GM18520 (cell line): Measurements from ENCODE around the gene C9orf85.

Experiments used
- ATAC-seq: cut with Tn5 transposase; IDR thresholded peaks from one replicate; pipeline ENCODE4 v1.9.1; 2021; ENCODE audit not compliant: unreplicated experiment

The C9orf85 gene

GRCh38 chr9:71901695-71902597 is 9.5 kb upstream of the C9orf85 start:
- no peak for ATAC-seq

DNA sequence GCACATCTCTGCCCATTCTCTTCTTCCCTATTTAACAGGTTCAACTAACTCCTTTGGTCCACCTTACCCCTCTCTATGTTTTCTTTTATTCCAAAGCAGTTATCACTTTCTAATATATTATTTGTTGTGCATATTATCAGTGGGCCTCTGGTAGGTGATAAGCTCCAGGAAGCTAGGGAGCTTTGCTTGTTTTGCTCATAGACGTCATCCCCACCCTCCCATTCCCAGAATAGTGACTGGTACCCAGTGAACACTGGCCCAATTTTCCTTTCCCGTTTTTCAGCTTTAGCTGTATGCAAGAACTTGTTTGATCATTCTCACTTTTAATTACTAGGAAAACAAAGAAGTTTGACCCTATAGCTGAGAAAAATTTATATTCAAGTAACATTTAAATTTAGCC is 7.4 kb upstream of the C9orf85 start:
- ATAC-seq, result no peak

GRCh38 chr9:71908825-71909224 is 2.6 kb upstream of the C9orf85 start:
- ATAC-seq, result no peak

- ATAC-seq, result no peak
Measured at GRCh38 chr9:71909887-71910649, 1.4 kb upstream of the C9orf85 start.

DNA sequence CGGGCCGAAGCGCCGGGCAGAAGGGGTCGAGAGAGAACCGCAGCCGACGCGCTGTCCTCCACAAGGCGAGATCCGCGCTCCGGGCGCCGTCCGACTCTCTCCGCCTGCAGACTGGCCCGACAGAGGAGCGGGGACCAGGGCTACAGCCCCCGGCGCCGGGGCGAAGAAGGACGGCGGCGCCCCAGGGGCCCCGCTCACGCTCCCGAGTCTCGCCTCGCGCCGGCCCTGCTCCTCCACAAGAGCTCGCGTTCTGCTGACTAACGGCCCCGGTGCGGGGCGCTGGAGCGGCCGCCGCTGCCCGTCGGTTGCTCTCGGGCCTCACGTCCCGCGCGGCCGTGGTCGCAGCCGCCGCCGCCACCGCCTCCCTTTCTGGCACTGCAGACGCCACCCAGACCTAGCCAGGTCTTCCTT is 784 bp upstream of the C9orf85 start:
- ATAC-seq, result peak; percentile 5

GRCh38 chr9:71911908-71912335 is 483 bp downstream of the C9orf85 start:
- ATAC-seq, result no peak

GRCh38 chr9:71915495-71915894 is 4.1 kb downstream of the C9orf85 start:
- ATAC-seq, result no peak

DNA sequence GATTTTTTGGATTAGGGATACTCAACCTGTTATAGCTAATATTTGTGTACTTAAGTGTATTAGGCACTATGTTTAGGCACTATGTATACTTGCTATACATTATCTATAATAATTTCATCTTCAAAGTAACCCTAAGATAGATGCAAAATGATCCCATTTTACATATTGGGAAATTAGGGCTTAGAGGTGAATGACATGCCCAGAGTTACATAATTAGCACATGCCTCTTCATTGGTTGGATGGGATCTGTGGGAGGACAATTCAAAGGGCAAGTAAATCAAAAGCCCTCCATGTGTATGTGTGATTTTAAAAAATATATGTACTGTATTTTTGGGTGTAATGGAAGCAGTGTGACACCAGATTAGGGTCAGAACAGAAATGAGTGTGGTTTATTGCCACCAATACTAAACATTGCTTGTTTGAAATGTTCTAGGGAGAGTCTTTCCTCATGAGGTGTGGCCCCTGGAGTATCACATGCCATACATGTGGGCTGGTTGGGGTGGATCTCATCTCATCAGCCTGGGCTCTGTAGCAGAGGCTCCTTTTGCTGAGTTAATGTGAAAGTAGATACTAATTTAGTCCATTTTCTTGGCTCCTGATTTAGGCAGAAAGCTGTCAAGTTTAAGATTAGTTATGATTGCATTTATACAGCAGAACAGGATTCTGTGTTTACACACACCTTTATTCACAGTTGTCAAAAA is 5.5 kb downstream of the C9orf85 start:
- ATAC-seq, result peak; percentile 62

- ATAC-seq, result no peak
Measured at GRCh38 chr9:71918419-71918818, 7.0 kb downstream of the C9orf85 start.

GRCh38 chr9:71920456-71921189 is 9.2 kb downstream of the C9orf85 start:
- ATAC-seq, result no peak

DNA sequence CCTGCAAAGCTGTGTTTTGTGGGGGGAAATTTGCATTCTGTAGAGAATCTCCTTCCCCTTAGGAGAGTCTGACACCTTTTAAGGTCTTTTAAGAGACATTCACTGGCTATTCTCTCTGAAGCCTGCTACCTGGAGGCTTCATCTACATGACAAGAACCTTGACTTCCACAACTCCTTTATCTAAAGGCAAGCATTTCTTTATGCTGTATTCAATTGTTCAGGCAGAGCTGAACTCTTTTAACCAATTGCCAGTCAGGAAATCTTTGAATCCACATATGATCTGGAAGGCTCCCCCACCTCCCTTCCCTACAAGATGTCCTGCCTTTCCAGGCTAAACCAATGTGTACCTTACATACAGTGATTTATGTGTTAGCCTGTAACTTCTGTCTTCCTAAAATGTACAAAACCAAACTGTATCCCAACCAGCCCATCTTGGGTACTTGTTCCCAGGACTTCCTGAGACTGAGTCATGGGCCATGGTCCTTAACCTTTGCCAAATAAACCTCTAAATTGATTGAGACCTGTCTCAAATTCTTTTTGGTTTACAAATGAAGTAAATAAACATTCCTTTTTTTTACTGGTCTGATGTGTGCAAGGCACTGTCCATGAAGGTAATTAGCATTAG is 9.9 kb downstream of the C9orf85 start:
- no peak for ATAC-seq

DNA sequence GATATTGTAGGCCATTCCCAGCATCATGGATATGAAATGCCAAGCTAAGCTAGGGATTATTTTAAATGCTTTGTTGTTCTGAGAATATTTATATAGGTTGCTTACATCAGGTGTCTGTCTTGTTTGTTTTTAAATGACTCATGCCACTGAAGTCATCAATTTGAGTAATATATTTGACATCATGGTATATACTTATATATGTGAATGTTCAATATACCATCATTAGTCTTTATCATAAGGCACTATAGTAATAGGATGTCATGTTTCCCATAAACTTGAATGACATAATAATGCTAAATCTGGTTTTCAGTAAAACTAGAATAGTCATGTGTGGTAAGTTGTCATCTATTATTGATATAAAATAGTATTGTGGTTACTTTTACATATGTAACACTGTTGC is 13.1 kb downstream of the C9orf85 start:
- ATAC-seq, result no peak

DNA sequence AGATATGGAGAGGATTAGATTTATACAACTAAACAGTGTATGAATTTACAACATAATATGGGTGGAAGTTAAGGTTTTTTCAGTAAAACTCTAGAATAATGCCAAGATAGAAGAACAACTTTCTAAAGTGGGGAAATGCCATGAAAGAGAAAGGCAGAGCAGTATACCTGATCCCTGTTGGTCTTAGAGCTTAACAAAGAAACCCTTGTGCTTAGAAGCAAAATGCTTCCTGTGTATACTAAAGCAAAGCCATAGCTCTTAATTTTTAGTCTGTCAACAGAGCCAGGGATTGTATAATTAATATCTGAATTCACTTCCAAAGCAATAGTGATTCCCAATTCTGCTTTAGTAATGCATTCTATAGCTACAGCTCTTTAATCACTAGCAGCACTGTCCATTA is 14.4 kb downstream of the C9orf85 start:
- no peak for ATAC-seq

- ATAC-seq, result no peak
Measured at GRCh38 chr9:71928376-71928775, 16.9 kb downstream of the C9orf85 start.

- ATAC-seq, result no peak
Measured at GRCh38 chr9:71928806-71929205, 17.4 kb downstream of the C9orf85 start.

- ATAC-seq, result no peak
Measured at GRCh38 chr9:71929223-71929622, 17.8 kb downstream of the C9orf85 start.

DNA sequence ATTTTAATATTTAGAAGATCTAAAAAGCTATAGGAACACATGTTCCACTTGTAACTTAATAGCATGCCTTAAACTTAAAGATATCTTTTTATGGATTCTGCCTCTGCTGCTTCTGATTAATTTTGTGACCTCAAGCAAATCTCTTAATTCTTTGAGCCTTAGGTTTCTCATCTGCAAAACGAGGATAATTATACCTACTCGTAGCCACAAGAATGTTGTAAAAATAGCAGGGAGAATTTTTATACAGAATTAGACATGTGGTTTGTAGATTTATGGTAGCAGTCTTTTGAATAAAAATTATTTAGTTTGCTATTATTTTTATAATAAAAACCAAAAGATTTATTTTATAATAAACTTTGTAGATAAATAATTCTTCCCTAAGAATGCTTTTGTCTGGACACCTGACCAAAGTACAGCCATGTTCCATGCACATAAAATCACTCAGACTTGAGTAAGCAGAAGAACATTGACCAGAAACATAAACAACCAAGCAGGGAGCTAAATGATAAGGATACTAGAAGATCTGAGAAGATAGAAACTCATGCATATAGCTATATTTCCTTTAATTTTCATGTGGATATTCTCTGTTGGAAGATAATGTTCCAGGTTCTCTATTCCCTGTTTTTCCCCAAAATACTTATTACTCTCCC is 18.5 kb downstream of the C9orf85 start:
- ATAC-seq, result no peak

GRCh38 chr9:71931166-71931565 is 19.7 kb downstream of the C9orf85 start:
- no peak for ATAC-seq

- no peak for ATAC-seq
Measured at GRCh38 chr9:71936066-71936465, 24.6 kb downstream of the C9orf85 start.

DNA sequence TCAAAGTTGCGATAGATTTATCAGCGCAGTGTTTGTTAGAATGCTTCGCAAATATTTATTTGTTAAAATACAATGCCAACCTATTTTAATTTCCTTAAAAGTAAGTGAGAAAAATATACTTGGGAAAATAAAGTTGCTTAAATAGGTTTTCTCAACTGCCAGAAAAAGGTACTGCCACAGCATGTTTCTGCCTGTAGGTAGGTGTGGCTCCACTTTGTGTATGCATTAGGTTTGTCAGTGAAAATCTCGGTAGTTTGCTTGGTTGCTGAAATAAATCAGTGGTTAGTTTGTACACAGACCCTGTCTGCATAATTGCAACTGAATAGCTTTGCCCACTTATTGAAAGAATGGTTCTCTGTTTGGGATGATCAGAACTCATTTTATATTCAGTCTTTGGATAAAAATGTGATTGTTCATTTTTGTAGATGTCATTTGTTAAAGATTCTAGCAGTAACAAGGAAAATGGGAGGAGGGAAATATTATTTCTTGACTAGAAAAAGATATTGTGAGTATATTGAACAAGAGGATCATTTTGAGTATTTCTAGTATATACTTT is 25.7 kb downstream of the C9orf85 start:
- ATAC-seq, result no peak
